Dermis lymphatic vessel endothelial cell (primary cell): Measurements from ENCODE around the gene TEX26. TPM values are rescaled to one million over a fixed set of nuclear protein-coding genes. Genes with fewer than 3 reads are reported as not detected.

Experiments used
- total RNA-seq: library from RNA; depleted of rRNA; stranded (reverse); fragments of >200 nt; gene quantifications from 2 replicates; pipeline ENCODE4 v1.2.1, GENCODE V29; 2014

The TEX26 gene
- not detected in 2 replicates for total RNA-seq

DNA sequence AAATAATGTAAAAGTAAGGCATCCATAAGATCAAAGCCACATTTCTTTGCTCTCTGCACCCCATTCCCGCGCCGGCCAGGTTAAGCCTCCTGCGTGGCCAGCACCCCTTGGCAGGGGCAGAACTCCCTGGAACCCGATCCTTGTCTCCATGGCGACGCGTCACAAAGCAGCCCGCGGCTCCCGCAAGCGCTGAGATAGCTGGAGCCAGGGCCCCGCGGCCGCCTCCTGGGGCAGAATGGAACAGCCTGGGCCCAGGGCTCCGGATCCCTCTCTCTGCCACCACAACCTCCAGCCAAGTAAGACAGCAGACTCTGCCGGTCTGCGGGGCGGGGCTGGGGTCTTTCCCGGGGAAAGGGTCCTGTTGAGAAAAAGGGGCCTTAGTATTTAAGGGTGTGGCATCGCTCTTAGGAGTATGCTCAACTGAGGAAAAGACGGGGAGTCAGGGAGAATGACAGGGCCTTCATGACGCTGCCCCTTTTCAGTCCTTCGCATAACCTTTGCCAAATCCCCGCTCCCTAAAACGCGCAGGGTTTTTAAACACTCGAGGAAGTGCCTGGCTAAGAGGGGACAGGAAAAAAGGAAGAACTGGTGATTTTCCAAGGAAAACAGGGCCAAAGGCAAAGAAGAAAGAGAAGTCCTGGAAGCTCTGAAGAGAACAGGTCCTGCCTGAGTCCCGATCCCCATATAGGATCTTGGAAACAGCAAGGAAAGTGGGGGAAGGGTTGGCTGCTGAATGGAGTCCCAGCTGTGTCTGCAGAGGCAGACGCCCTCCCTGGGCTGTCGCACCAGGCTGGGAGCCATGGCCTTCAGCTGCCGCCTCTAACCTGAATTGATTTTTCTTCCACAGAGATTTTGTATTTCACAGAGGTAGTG, at the start of gene TEX26:
TSS of gene TEX26 (plus strand) at position 176 of the 873 bp plus-strand sequence. CDS start at position 236, 60 bp downstream.

GRCh38 chr13:30905932-30906383, 26.5 kb upstream of the TEX26 start, which contains the start of gene MEDAG:
Gene MEDAG (plus strand): TSS chr13:30906271. CDS start chr13:30906516, 245 bp downstream.

Other genes starting within 250 kb of the TEX26 start
- 0.11 TPM in 1 of 2 replicates, not detected in the other for gene ALOX5AP, start 197.1 kb upstream of the TEX26 start, total RNA-seq
- 39.4 and 66.5 TPM in 2 replicates for gene MEDAG, start 26.4 kb upstream of the TEX26 start, total RNA-seq
- 32.3 and 41.4 TPM in 2 replicates for gene HSPH1, start 229.2 kb downstream of the TEX26 start, total RNA-seq